GM12875 (cell line): ENCODE data around the gene PIK3C3.
"Not testable (repeated sequence)": the region's sequence is repeated elsewhere in the genome, so short reads cannot be mapped to it uniquely, and the experiment has no call there.

ENCODE experiments used
- H3K4me3 ChIP-seq: one replicate; pipeline ENCODE4 v1.5.1; 2011; ENCODE audit warnings: low read depth, low read length, control low read depth
- TF ChIP-seq, protein P1 (sequence below): IDR thresholded peaks from 2 replicates; pipeline ENCODE4 v1.5.1; 2011; ENCODE audit warnings: low read depth, mild to moderate bottlenecking, control low read depth, inconsistent platforms, low read length, moderate library complexity, borderline replicate concordance; ENCODE audit not compliant: insufficient read depth

PIK3C3 gene

DNA sequence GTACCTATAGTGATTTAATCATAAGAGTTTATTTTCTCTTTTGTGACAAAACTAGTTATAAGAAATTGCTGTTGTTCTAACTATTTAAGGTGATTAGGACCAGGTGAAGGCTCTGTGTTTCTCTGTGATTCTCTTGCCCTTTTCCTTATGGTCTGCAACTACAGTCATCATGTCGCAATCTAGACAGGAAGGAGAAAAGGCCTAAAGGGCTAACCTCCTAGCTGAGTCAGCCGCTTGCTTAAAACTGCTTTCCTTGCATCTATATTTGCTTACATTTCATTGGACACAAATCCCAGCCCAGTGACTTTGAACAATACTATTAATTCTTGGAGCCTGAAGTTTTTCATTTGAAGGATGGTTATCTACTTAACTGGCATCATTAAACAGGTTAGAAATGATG is 93.1 kb downstream of the PIK3C3 start:
- TF ChIP-seq, protein P1, sequence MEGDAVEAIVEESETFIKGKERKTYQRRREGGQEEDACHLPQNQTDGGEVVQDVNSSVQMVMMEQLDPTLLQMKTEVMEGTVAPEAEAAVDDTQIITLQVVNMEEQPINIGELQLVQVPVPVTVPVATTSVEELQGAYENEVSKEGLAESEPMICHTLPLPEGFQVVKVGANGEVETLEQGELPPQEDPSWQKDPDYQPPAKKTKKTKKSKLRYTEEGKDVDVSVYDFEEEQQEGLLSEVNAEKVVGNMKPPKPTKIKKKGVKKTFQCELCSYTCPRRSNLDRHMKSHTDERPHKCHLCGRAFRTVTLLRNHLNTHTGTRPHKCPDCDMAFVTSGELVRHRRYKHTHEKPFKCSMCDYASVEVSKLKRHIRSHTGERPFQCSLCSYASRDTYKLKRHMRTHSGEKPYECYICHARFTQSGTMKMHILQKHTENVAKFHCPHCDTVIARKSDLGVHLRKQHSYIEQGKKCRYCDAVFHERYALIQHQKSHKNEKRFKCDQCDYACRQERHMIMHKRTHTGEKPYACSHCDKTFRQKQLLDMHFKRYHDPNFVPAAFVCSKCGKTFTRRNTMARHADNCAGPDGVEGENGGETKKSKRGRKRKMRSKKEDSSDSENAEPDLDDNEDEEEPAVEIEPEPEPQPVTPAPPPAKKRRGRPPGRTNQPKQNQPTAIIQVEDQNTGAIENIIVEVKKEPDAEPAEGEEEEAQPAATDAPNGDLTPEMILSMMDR: no peak
- no peak overlapping the region for H3K4me3 ChIP-seq

DNA sequence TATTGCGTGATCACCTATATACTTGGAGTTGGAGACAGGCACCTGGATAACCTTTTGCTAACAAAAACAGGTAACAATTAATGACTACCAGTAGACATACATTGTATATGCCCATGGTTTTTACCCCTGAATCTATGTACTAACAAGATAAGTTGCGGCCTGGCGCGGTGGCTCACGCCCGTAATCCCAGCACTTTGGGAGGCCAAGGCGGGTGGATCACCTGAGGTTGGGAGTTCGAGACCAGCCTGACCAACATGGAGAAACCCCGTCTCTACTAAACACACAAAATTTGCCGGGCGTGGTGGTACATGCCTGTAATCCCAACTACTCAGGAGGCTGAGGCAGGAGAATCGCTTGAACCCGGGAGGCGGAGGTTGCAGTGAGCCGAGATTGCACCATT is 94.5 kb downstream of the PIK3C3 start:
- not testable (repeated sequence) for H3K4me3 ChIP-seq

DNA sequence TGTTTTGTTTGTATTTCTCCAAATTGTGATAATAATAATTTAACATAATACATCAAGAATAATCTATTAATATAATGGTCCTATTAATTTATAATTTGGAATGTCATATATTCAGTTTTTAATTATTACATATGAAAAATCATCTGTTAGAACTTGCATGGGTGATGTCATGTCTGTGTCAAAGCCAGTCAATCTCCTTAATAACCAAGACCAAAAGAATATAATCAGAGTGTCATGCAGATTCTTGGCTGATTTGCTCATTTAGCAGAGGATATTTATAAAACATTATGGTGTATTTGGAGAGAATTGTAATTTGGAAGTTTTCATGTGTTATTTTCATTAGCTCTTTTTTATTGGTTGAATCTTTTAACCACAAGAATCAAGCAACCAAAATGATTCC is 96.4 kb downstream of the PIK3C3 start:
- H3K4me3 ChIP-seq: no peak overlapping the region
- TF ChIP-seq, protein P1: no peak

DNA sequence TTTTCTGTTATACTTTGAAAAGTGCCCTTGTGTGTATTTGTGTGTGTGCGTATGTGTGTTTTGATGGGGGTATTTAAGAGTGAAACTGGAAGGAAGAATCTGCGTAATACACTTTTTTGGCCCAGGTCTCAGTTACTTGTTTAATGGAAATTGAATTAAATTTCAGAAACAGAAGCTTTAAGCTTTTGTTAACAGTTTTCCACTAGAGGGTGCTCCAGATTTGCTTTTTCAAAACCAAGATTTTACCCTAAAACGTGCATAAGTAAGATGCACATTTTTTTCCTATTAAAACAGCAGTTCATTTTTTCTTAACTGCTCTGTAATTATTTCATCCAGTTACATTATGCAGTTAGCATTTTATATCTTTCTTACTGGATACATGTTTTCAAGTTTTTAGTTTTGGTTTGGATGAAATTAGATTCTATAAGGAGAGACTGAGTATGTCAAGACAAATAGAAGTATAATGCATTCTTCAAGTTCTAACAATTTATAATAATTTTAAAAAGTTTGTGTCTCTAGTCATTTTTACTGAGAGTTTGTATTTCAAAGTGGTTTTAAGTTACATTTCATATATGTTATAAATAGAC is 97.2 kb downstream of the PIK3C3 start:
- H3K4me3 ChIP-seq: no peak overlapping the region
- TF ChIP-seq, protein P1: no peak

DNA sequence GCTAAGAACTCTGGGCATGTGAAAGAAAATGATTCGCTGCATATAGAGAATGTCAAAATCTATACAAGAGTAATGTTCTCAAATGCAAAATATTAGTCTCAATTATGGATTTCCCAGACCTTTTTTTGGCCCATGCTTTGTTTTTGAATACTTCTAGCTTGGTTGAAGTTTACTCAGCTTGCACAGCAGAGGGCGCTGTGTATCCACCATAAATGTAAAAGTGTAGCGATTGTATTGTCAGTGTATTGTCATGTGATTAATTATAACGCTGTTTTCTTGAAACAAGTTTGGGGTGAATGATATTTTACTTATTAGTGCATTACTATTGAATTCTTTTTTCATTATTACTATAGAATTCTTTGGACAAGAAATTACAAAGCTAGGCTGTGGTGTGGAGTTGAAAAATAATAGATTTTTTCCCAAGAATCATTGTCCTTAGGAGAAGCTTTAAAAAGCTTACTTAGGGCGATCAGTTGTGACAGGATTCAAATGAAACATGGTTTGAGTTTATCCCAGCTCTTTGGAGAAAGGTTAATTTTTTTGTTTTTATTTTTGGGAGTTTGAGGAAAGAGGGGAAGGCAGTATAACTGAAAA is 98.3 kb downstream of the PIK3C3 start:
- H3K4me3 ChIP-seq: no peak overlapping the region
- TF ChIP-seq, protein P1: peak; percentile 69

DNA sequence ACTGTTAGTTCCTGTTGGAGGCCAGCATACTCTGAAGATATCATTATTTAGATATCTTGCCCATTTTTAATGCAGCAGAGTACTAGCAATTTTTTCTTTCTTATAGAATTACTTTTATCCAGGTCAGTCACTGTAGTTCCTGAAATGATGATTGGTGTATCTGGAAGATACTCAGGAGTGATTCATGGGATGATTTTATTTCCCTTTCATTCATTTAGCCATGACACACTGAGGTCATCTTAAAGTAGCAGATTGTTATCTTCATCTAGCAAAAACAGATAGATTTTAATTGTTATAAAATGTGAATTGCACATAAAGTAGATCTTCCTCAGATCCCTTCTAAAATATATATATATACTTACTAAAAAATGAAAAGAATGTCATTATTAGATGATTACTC is 109.1 kb downstream of the PIK3C3 start:
- TF ChIP-seq, protein P1: no peak
- H3K4me3 ChIP-seq: no peak overlapping the region

DNA sequence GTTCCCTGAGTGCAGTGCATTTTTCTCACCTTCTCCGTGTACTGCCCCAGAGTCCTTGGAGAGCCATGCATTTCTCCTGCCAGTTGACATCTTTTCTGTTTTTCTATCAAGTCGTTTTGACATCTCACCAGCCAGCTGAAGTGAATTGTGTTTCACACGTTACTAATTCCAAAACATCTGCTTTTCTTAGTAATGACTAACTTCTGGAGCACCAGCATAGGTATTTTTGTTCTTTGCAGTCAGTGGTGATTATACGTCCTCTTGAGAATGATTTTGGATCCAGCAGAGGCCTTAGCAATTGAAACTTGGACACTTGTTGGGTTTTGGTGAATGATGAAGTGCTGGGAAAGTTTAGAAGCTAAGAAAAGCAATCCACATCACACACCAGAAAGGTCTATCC is 112.5 kb downstream of the PIK3C3 start:
- TF ChIP-seq, protein P1: no peak
- no peak overlapping the region for H3K4me3 ChIP-seq

DNA sequence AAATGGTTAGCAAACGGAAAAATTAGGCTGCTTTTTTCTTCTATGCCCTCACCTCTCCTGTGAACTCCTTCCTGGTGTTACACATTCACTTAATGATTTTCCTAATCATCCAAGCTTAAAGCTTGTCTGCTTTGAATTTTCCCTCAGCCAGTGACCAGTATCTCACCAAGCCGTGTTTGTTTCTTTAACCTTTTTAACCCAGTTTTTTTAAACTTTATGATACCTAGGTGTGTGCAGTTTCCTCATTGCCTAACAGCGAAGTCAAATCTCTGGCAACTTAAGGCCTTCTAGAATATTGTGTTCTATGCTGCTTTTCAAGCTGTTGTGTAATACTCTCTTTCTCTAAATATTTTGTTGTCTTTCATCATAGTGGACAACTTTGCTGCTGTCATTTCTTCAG is 113.0 kb downstream of the PIK3C3 start:
- TF ChIP-seq, protein P1: no peak
- no peak overlapping the region for H3K4me3 ChIP-seq
